SK-MEL-5 (cell line): ENCODE measurements around the gene UQCC2. TPM values are rescaled to one million over a fixed set of nuclear protein-coding genes. Genes with fewer than 3 reads are reported as not detected.
A peak's percentile ranks its signal among the peaks of the same experiment; 100 is the strongest.

ENCODE experiments used
- DNase-seq: peaks from one replicate; pipeline ENCODE4 v3.0.0-alpha.2; 2016; ENCODE audit warnings: low read depth, low spot score
- in situ Hi-C: cut with HindIII; loops from 2 replicates; pipeline ENCODE4 v1.10.0; 2016; ENCODE audit warnings: low sequenced_read_pairs, high pct_unique_total_duplicates, low pct_unique_long_range_greater_than_20kb
- total RNA-seq: library from RNA; depleted of rRNA; stranded (reverse); fragments of >200 nt; shearing (Covaris generic); gene quantifications from 2 replicates; pipeline ENCODE4 v1.2.3, GENCODE V29; 2014

UQCC2 gene
- total RNA-seq, 1 experiment from 2014 or later = 40.1 TPM

- in situ Hi-C loops = no loop called here
- no peak for DNase-seq
Observed at GRCh38 chr6:33686981-33687975, 24.2 kb downstream of the UQCC2 start.

DNA sequence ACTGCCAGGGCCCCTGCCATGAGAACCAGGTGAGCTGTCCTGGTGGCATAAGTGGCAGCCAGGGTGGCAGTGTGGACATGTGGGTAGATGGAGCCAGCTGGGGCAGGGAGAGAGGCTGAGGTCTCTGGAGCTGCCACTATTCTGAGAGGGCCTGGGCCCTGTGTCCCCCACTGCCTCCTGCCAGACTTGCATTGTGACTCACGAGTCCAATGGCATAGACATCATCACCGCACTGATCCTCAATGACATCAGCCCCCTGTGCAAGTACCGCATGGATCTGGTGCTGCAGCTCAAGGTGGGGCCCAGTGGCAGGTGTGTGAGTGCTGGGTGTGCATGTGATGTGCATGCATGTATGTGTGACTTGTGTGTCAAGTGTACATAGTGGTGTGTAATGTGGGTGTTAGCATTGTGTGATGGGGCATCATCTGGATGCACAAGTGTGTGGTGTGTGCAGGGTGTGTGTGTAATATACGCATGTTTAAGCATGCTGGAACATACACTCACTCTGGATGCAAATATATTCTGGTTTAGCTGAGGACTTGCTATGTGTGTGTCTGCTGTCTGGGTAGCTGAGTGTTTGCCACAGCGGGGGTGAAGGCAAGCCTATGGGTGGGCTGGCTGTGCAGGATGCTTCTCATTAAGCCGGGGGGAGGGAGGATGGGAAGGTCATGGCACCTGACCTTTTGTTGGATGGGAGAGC lies 25.1 kb downstream of the UQCC2 start:
- in situ Hi-C loops = no loop called here
- DNase-seq = no peak

DNA sequence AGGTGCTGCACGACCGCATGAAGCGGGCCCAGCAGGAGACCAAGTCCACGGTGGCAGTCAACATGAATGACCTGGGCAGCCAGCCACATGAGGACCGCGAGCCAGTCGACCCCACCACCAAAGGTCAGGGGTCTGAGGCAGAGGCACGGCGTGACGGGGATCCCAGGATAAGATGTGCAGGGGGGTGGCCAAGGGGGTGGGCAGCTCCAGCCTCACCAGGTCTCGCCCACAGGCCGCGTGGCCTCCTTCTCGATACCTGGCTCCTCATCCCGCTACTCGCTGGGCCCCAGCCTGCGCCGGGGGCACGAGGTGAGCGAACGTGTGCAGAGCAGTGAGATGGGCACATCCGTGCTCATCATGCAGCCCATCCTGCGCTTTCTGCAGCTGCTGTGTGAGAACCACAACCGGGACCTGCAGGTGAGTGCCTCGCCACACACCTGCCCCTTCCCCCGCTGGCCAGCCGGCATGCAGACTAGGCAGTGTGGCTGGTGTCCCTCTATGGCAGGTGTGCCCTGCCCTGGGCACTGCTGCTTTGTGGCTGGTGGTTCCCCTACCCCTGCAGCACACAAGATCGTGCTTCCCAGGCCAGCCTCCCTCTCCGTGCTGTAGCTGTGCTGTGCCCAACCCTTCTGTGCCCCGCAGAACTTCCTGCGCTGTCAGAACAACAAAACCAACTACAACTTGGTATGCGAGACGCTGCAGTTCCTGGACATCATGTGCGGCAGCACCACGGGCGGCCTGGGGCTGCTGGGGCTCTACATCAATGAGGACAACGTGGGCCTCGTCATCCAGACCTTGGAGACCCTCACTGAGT lies 25.9 kb downstream of the UQCC2 start:
- no peak for DNase-seq
- in situ Hi-C loops = no loop called here

GRCh38 chr6:33684983-33685382 lies 26.5 kb downstream of the UQCC2 start:
- DNase-seq = no peak
- in situ Hi-C loops = no loop called here

DNA sequence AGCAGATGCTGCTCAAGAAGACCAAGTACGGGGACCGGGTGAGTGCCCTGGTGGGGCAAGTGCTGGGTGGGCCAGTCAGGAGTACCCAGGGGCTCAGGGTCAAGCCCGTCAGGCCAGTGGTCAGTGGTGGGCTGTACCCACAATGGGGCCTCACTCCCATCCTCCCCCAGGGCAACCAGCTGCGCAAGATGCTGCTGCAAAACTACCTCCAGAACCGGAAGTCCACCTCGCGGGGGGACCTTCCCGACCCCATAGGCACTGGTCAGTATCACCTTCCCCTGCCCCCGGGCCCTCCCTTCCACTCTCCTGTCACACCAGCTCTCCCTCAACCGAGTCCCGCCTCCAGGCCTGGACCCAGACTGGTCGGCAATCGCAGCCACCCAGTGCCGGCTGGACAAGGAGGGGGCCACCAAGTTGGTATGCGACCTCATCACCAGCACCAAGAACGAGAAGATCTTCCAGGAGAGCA lies 27.0 kb downstream of the UQCC2 start:
- in situ Hi-C loops = no loop called here
- DNase-seq = no peak

GRCh38 chr6:33683576-33684427 lies 27.7 kb downstream of the UQCC2 start:
- in situ Hi-C loops = no loop called here
- no peak for DNase-seq

- peak; percentile 65 for DNase-seq
Observed at GRCh38 chr6:33683051-33683571, 28.4 kb downstream of the UQCC2 start.

DNA sequence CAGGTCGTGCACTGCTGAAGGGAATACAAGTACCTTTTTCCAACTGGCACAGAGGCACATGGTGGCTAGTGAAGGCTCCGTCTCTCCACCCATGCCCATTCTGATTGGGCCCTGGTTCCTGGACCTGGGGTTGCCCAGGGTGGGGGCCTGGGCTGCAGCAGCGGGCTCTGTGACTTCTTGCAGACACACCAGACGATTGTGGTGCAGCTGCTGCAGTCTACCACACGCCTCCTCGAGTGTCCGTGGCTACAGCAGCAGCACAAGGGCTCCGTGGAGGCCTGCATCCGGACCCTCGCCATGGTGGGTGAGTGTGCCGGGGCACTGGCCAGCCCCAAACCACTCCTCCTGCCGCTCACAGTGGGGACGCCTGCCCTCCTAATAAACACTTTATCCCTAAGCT lies 29.2 kb downstream of the UQCC2 start:
- in situ Hi-C loops = no loop called here
- no peak for DNase-seq

More at GRCh38 chr6:33683051-33683571, 28.4 kb downstream of the UQCC2 start:
- in situ Hi-C loops = no loop called here

GRCh38 chr6:33679761-33680160 lies 31.7 kb downstream of the UQCC2 start:
- no peak for DNase-seq
- in situ Hi-C loops = no loop called here

DNA sequence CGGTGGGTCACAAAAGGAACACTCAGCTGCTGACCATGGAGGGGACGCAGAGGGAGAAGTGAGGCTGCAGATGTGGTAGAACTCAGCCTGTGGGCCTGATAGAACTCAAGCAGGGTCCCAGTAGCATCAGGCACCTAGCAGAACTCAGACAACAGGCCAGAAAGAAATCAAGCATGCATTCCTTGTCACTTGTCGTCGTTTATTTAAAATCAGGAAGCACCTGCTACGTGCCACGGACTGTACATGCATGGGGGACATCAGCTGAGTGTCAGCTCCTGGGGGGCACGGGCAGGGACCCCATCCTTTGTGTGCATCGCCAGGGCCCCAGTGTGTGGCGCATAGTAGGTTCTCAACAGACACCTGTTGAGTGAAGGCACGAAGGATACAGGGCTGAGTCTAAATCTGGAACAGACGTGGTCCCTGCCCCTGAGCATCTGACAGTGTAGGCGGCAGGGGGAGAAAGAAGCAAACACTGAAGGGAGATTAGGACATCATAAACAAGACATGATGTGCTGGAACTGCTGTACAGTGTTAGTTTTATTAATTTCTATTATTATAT lies 32.5 kb downstream of the UQCC2 start:
- no peak for DNase-seq
- in situ Hi-C loops = no loop called here

- no peak for DNase-seq
- in situ Hi-C loops = no loop called here
Observed at GRCh38 chr6:33678233-33678931, 33.1 kb downstream of the UQCC2 start.

DNA sequence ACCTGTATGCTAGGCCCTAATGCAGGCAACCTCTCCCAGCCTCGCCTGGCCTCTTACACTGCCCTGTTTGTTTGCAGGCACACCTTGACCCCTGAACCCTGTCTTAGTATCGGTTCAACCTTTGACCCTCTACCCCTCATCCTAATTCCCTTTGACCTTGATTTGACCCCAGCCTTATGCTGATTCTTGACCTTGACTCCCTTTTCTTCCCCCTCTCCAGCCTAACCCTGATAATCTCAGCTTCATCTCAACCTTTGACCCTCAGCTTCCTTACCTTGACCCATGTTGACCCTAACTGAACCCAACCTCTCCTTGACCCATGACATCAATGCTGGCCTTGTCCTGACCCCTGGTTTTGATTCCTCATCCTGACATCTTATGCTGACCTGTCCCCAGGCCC lies 33.8 kb downstream of the UQCC2 start:
- in situ Hi-C loops = no loop called here

GRCh38 chr6:33677143-33677660 lies 34.3 kb downstream of the UQCC2 start:
- in situ Hi-C loops = no loop called here
- no peak for DNase-seq

More for the DNA sequence above, 33.8 kb downstream of the UQCC2 start:
- no peak for DNase-seq

- in situ Hi-C loops = no loop called here
Observed at GRCh38 chr6:33676416-33677142, 34.9 kb downstream of the UQCC2 start.

DNA sequence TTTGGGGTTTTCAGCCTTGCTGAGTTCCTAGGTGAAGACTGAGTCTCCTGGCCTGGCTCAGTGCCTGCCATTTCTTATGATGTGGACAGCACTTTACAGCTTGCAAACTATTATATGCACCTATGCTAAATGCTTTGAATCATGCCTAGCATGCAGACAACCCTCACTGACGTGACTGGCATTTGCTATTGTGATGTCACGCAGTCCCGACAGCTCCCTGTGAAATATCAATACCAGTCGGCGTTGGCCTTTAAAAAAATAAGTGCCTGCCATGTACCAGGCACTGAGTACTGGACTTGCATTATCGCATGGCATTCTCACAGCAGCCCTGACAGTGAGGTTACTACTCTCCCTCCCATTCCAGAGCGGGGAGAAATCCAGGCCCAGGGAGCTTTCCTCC lies 35.5 kb downstream of the UQCC2 start:
- in situ Hi-C loops = no loop called here

More at GRCh38 chr6:33676416-33677142, 34.9 kb downstream of the UQCC2 start:
- no peak for DNase-seq

More for the DNA sequence above, 35.5 kb downstream of the UQCC2 start:
- no peak for DNase-seq
